Central memory CD8-positive, alpha-beta T cell (primary cell): ENCODE data around the gene ARHGEF38.
"Not testable (repeated sequence)": the region's sequence is repeated elsewhere in the genome, so short reads cannot be mapped to it uniquely, and the experiment has no call there.

ENCODE experiments used
- ATAC-seq: fragments of 150-1000 bp; cut with Tn5 transposase; replicated peaks from 2 replicates; pipeline ENCODE4 v1.10.0; 2022; ENCODE audit warnings: mild to moderate bottlenecking, moderate FRiP score, moderate number of reproducible peaks; ENCODE audit not compliant: poor library complexity, severe bottlenecking; ENCODE audit errors: extremely low read depth
- DNase-seq, 2 donors: peaks; one replicate each; pipeline ENCODE4 v3.0.0; 2021; ENCODE audit warnings: low spot score in 2 of 2
- H3K27ac Mint-ChIP-seq: one replicate; pipeline ENCODE4 v1.8.0; 2022; ENCODE audit warnings: low read depth, mild to moderate bottlenecking, moderate library complexity, mixed read lengths
- H3K27me3 Mint-ChIP-seq: one replicate; pipeline ENCODE4 v1.8.0; 2022; ENCODE audit warnings: mixed read lengths
- H3K36me3 Mint-ChIP-seq: one replicate; pipeline ENCODE4 v1.8.0; 2022; ENCODE audit warnings: mild to moderate bottlenecking, moderate library complexity, mixed read lengths; ENCODE audit not compliant: insufficient read depth
- H3K4me1 Mint-ChIP-seq: one replicate; pipeline ENCODE4 v1.8.0; 2022; ENCODE audit warnings: mixed read lengths
- H3K4me3 Mint-ChIP-seq: one replicate; pipeline ENCODE4 v1.8.0; 2022; ENCODE audit warnings: mild to moderate bottlenecking, moderate library complexity, mixed read lengths
- H3K9me3 Mint-ChIP-seq: one replicate; pipeline ENCODE4 v1.8.0; 2022; ENCODE audit warnings: mixed read lengths

The ARHGEF38 gene

DNA sequence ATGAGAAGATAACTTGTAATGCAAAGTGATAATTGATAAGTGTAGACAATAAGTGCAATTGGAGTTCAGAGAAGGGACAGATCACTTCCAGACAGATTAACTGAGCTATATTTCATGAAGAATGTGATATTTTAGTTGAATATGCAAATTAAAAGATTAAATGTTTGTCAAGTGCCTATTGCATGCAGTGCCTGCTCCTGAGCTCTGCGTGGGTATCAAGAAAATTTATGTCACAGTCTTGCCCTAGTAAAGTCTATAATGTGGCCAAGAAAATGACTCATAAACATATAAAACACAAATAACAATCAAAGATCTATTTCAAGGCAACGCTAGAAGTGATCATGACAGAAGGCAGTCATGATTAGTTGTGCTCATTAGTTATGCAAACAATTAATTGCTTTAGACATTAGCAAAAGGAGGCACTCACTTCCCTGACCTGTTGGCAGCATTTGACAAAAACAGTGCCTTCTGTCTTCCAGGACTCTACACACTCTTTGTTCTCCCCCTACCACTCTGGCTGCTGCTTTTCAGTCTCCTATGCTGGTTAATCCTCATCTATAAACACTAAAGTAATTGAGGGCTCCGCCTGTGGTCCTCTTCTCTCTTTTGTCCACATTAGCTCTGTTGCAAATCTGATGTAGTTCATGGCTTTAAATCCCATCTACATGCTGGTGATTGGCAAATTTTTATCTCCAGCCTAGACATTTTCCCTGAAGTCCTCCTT, 47.7 kb downstream of the ARHGEF38 start:
- DNase-seq, result no peak
- no peaks in the 10 kb centered on the region for H3K9me3 Mint-ChIP-seq
- H3K27ac Mint-ChIP-seq, result no peak overlapping the region
- no peaks in the 10 kb centered on the region for H3K4me1 Mint-ChIP-seq
- no peaks in the 10 kb centered on the region for H3K36me3 Mint-ChIP-seq
- peaks cover 11% of the 10 kb centered on the region for H3K27me3 Mint-ChIP-seq
- H3K4me3 Mint-ChIP-seq, result no peak overlapping the region
- ATAC-seq, result no peak

DNA sequence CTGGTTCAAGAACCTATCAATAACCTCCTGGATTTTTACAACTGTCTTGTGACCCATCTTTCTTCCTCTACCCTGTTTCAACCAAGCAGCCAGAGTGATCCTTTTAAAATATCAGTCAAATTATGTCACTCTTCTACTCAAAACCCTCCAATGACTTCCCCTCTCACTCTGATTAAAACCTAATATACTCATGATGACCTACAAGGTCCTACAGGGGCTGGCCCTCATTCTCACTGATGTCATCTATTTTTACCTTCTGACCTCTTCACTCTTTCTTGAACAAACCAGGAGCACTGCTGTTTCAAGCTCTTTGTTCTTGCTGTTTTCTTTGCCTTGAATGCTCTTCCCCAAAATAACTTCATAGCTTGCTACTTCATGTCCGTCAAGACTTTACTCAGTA, 48.5 kb downstream of the ARHGEF38 start:
- no peaks in the 10 kb centered on the region for H3K9me3 Mint-ChIP-seq
- H3K36me3 Mint-ChIP-seq, result no peaks in the 10 kb centered on the region
- DNase-seq (no peak), ATAC-seq (no peak)
- no peaks in the 10 kb centered on the region for H3K4me1 Mint-ChIP-seq
- H3K27ac Mint-ChIP-seq, result no peak overlapping the region
- peaks cover 11% of the 10 kb centered on the region for H3K27me3 Mint-ChIP-seq
- no peak overlapping the region for H3K4me3 Mint-ChIP-seq

DNA sequence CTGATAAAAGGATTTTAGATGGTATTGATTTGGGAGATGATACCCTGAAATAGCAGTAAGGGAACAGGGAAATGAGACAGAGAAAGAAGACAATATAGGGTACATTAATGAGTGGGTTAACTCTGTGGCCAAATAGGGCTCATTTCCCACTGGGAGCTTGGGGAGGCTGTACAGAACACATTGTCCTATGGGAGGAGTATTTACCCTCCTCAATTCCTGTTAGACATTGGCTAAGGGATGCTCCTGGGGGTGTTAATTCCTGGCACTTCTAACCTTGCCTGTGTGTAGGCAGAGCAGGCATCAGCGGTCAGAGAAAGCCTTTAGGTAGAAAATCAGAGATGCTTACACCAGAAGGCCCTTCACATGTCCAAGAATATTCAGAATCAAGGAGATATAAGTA, 49.0 kb downstream of the ARHGEF38 start:
- Mint-ChIP-seq H3K27ac (no peak overlapping the region), H3K36me3 (no peaks in the 10 kb centered on the region), H3K4me3 (no peak overlapping the region), H3K27me3 (peaks cover 10% of the 10 kb centered on the region), H3K9me3 (no peaks in the 10 kb centered on the region), H3K4me1 (no peaks in the 10 kb centered on the region)
- no peak for ATAC-seq
- DNase-seq, result no peak

DNA sequence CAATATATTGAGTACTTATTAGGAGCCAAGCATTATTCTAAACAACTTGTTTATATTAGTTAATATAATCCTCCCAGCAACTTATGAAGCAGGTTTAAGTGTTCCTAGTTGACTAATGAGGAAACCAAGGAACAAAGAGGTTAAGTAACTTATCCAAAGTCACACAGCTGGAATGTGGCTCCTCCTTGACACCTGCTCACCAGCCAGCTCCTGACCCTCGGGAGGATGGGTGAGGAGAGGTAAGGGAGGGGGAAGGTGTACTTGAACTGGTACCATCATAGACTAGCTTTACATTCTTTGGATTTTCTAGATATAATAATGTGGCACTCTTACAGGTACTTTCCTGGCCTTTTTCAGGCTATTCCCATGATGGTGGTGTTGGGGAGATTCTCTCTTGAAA, 50.7 kb downstream of the ARHGEF38 start:
- H3K4me3 Mint-ChIP-seq, result no peak overlapping the region
- H3K27ac Mint-ChIP-seq, result no peak overlapping the region
- no peak for DNase-seq
- no peak for ATAC-seq
- H3K4me1 Mint-ChIP-seq, result no peaks in the 10 kb centered on the region
- no peaks in the 10 kb centered on the region for H3K9me3 Mint-ChIP-seq
- H3K36me3 Mint-ChIP-seq, result no peaks in the 10 kb centered on the region
- peaks cover 1% of the 10 kb centered on the region for H3K27me3 Mint-ChIP-seq

DNA sequence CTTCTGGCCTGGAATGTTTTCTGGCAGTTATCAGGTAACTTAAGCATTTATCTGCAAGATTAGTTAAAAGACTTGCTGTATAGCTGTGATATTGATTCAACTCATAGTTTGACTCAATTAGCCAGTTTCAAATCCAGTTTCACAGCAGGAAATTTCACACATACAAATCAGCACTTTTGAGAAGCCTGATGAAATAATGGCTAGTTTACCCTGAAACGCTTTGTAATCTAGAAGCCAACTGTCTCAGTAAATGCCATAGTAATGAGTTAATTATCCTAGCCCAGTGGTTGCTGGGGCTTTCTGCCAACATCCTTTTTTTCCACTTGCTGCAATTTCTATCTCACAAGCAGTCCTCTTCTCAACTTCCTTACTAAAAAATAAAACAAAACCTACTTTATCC, 53.1 kb downstream of the ARHGEF38 start:
- H3K27ac Mint-ChIP-seq, result no peak overlapping the region
- peaks cover 15% of the 10 kb centered on the region for H3K27me3 Mint-ChIP-seq
- no peak overlapping the region for H3K4me3 Mint-ChIP-seq
- no peaks in the 10 kb centered on the region for H3K36me3 Mint-ChIP-seq
- no peak for DNase-seq
- H3K4me1 Mint-ChIP-seq, result no peaks in the 10 kb centered on the region
- H3K9me3 Mint-ChIP-seq, result no peaks in the 10 kb centered on the region
- no peak for ATAC-seq

DNA sequence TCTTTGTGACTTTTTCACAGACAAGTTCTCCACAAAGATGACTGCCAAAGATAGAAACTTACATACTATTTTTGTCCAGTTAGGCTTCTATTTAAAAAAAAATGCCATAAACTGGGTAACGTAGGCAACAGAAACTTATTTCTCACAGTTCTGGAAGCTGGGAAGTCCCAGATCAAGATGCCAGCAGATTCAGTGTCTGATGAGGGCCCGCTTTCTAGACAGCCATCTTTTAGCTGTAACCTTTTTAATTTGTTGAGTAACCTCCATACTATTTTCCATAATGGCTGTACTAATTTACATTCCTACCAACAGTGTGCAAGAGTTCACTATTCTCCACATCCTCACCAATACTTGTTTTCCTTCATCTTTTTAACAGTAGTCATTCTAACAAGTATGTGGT, 55.5 kb downstream of the ARHGEF38 start:
- Mint-ChIP-seq H3K27ac (no peak overlapping the region), H3K36me3 (no peaks in the 10 kb centered on the region), H3K4me1 (no peaks in the 10 kb centered on the region), H3K9me3 (no peaks in the 10 kb centered on the region), H3K4me3 (no peak overlapping the region), H3K27me3 (peaks cover 15% of the 10 kb centered on the region)
- no peak for ATAC-seq
- no peak for DNase-seq

DNA sequence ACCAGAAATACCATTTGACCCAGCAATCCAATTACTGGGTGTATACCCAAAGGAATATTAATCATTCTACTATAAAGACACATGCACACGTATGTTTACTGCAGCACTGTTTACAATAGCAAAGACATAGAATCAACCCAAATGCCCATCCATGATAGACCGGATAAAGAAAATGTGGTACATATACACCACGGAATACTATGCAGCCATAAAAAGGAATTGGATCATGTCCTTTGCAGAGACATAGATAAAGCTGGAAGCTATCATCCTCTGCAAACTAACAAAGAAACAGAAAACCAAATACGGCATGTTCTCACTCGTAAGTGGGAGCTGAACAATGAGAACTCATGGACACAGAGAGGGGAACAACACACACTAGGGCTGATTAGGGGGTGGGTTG, 57.4 kb downstream of the ARHGEF38 start:
- not testable (repeated sequence) for H3K9me3 Mint-ChIP-seq, ATAC-seq, H3K27ac Mint-ChIP-seq, H3K4me1 Mint-ChIP-seq, DNase-seq, H3K36me3 Mint-ChIP-seq, H3K4me3 Mint-ChIP-seq
- H3K27me3 Mint-ChIP-seq, result peaks cover 15% of the 10 kb centered on the region

DNA sequence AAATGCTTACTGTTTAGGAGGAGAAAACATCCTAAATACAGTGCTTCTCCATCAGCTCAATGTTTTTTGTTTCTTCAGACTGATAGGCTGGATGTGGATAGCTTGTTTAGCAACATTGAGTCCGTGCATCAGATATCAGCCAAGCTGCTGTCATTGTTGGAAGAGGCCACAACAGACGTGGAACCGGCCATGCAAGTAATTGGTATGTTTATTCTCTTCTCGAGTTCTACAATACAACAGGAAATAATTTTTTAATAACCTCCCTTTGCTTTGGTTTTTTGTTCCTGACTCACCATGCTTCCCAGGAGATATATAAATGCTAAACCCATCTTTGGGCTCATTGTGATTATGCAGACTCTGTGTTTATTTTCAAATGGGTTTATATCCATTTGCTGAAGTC, 60.9 kb downstream of the ARHGEF38 start:
- no peaks in the 10 kb centered on the region for H3K36me3 Mint-ChIP-seq
- H3K4me3 Mint-ChIP-seq, result no peak overlapping the region
- H3K27me3 Mint-ChIP-seq, result peaks cover 12% of the 10 kb centered on the region
- no peak for ATAC-seq
- no peaks in the 10 kb centered on the region for H3K9me3 Mint-ChIP-seq
- DNase-seq, result no peak
- H3K4me1 Mint-ChIP-seq, result no peaks in the 10 kb centered on the region
- no peak overlapping the region for H3K27ac Mint-ChIP-seq

DNA sequence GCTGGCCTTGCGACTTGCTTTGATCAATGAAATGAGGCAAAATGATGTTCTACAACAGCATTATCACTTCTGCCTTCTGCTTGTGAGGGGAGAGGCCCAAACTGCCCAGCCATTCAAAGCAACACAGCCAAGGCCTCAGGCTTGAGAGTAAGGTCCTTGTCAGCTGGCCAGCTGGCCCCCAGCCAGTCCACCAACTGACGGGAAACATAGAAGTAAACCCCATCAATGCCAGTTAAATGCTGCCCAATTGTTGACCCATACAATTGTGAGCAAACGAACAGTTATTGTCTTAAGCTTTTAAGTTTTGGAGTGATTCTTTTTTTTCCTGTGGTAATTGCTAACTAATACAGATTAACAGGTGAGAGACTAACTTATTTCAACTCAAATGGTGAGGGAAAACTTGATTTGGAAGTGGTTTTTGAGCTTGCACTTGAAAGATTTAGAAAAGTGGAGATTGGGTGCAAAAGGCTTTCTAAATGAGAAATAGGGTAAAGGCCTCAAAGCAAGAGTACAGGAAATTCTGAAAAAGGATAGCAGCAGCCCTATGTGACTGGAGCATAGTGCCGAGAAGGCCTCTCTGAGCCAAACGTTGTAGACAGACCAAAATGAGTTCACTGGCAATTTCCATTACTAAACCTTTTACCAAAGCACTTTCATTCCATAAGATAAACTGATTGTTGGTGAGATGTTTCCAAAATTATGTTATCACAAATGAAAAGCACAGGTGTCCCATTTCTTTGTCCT, 66.9 kb downstream of the ARHGEF38 start:
- no peak for ATAC-seq
- no peak for DNase-seq
- no peak overlapping the region for H3K27ac Mint-ChIP-seq
- H3K4me3 Mint-ChIP-seq, result no peak overlapping the region
- H3K4me1 Mint-ChIP-seq, result no peaks in the 10 kb centered on the region
- H3K9me3 Mint-ChIP-seq, result no peaks in the 10 kb centered on the region
- H3K36me3 Mint-ChIP-seq, result no peaks in the 10 kb centered on the region
- H3K27me3 Mint-ChIP-seq, result no peaks in the 10 kb centered on the region

DNA sequence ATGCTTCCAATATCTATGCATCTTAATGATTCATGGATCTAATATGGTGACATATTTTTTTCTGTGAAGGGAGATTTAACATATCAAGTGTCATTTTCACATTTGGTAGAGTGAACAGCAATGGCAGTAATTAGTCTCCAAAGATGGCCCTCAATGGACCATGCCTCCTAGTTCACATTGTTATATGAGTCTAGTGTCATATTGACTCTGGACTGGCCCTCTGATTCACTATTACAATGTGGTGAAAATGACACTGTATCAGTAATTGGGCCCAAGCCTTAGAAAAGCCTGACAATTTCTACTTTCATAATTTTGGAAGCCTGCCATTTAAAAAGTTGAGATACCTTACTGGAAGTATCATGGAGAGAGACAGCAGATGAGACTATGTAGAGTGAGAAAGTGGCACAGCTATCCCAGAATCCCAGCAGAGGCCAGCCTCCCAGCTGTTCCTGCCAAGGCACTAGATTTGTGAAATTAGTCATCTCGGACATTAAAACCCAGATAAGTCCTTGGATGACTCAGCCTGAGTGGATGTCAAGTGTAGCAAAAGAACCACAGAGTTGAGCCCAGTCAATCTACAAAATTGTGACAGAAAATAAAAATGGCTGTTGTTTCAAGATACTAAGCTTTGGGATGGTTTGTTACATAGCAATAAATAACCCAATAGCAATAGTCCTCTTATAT, 68.4 kb downstream of the ARHGEF38 start:
- Mint-ChIP-seq H3K27me3 (no peaks in the 10 kb centered on the region), H3K4me1 (no peaks in the 10 kb centered on the region), H3K36me3 (no peaks in the 10 kb centered on the region), H3K4me3 (no peak overlapping the region), H3K9me3 (no peaks in the 10 kb centered on the region), H3K27ac (no peak overlapping the region)
- DNase-seq, result no peak
- ATAC-seq, result no peak

DNA sequence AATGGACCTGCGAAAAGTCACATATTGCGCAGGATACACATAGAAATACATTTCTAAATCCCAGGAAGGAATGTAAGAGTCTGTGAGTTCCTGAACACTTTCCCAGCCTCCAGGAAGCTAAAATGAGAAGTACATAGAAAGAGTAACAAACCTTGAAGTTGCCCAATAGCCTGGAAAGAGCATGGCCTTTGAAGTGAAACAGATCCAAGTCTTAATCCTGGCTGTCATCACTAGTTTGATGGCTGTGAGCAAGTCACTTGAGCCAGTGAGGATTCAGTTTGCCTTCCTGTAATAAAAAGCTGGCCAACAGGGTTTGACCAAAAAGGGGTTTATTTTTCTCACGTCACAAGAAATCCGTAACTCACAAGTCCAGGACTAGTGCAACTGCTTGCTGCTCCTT, 69.8 kb downstream of the ARHGEF38 start:
- Mint-ChIP-seq H3K4me1 (no peaks in the 10 kb centered on the region), H3K36me3 (no peaks in the 10 kb centered on the region), H3K27me3 (peaks cover 10% of the 10 kb centered on the region), H3K27ac (no peak overlapping the region), H3K4me3 (no peak overlapping the region), H3K9me3 (no peaks in the 10 kb centered on the region)
- no peak for DNase-seq
- no peak for ATAC-seq

DNA sequence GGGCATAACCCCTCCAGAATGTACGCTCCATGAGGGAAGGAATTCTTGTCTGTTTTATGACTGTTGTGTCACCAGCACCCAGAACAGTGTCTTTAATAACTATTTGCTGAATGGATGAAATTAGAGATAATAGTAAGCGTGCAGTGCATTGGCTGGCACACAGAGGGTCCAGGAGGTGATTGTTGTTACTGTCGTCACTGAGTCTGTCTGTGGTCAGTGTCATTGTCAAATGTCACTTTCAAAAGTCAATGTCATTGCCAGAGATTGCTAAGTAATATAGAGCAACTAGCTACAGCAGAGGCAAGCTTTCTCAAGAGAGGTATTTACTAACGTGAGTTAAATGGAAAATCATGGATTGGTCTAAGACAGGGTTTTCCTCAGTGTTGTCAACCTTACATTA, 70.7 kb downstream of the ARHGEF38 start:
- Mint-ChIP-seq H3K4me1 (no peaks in the 10 kb centered on the region), H3K4me3 (no peak overlapping the region), H3K9me3 (no peaks in the 10 kb centered on the region), H3K36me3 (no peaks in the 10 kb centered on the region), H3K27ac (no peak overlapping the region), H3K27me3 (peaks cover 14% of the 10 kb centered on the region)
- ATAC-seq (no peak), DNase-seq (no peak)

DNA sequence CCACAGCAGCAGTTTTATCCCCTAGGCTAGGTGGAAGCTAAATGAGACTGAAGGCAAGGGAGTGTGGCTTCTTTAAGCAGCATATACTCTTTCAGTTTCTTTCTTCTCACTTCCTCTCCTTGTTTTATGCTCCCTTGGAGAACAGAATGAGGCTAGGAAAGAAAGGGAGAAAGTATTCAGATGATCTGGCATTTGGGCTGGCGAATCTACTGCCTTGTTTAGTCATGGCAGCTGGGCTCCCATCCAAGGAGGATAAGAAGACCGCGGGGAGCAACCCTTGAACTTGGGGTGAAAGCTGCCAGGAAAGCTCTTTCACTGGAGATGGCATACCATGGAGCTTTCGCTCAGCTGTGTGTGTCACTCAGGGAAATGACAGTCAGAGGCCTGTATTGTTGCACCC, 72.1 kb downstream of the ARHGEF38 start:
- Mint-ChIP-seq H3K9me3 (no peaks in the 10 kb centered on the region), H3K36me3 (no peaks in the 10 kb centered on the region), H3K4me1 (no peaks in the 10 kb centered on the region)

More for the DNA sequence above, 72.1 kb downstream of the ARHGEF38 start:
- no peak for DNase-seq
- H3K27ac Mint-ChIP-seq, result no peak overlapping the region
- no peak overlapping the region for H3K4me3 Mint-ChIP-seq
- ATAC-seq, result no peak
- peaks cover 23% of the 10 kb centered on the region for H3K27me3 Mint-ChIP-seq
